CD8-positive, alpha-beta memory T cell (primary cell): ENCODE results near the gene NCKAP5. TPM values are rescaled to one million over a fixed set of nuclear protein-coding genes. Genes with fewer than 3 reads are reported as not detected.

Source experiments
- CTCF ChIA-PET: fragments of 350-600 bp; sonication (Branson Sonifier 250); formaldehyde crosslinking; loops from one replicate; lab custom pipeline; 2021; ENCODE audit warnings: antibody characterized with exemption; lab: Charles Lee
- POLR2A ChIA-PET: fragments of 350-600 bp; sonication (Branson Sonifier 250); formaldehyde crosslinking; loops from one replicate; lab custom pipeline; 2021; ENCODE audit warnings: antibody characterized with exemption; lab: Charles Lee
- DNase-seq, 5 donors: peaks; one replicate each; pipeline versions ENCODE4 v3.0.0 to v3.0.0-alpha.2; 2020 to 2022; ENCODE audit warnings: mixed read lengths in 1 of 5
- H3K27ac ChIP-seq: one replicate; pipeline ENCODE4 v1.7.0; 2013; ENCODE audit warnings: low read depth, mild to moderate bottlenecking, low read length, moderate library complexity
- H3K27me3 ChIP-seq: 2 replicates; pipeline ENCODE4 v1.7.0; 2013; ENCODE audit warnings: low read length, mild to moderate bottlenecking; ENCODE audit not compliant: insufficient read depth, poor library complexity, severe bottlenecking
- H3K36me3 ChIP-seq: 2 replicates; pipeline ENCODE4 v1.7.0; 2013; ENCODE audit warnings: mild to moderate bottlenecking, low read length, moderate library complexity; ENCODE audit not compliant: insufficient read depth
- H3K4me1 ChIP-seq: 2 replicates; pipeline ENCODE4 v1.7.0; 2013; ENCODE audit warnings: mild to moderate bottlenecking, low read length, moderate library complexity; ENCODE audit not compliant: insufficient read depth
- H3K4me3 ChIP-seq: 2 replicates; pipeline ENCODE4 v1.7.0; 2013; ENCODE audit warnings: mild to moderate bottlenecking, low read length
- H3K9me3 ChIP-seq: 2 replicates; pipeline ENCODE4 v1.7.0; 2013; ENCODE audit warnings: mild to moderate bottlenecking, low read length
- H3K27ac Mint-ChIP-seq, 8 donors: one replicate each; pipeline ENCODE4 v1.8.0; 2020 to 2021; ENCODE audit warnings: mixed read lengths in 8 of 8, mild to moderate bottlenecking in 6 of 8, inconsistent platforms in 3 of 8, moderate library complexity in 3 of 8
- H3K27me3 Mint-ChIP-seq, 2 donors: one replicate each; pipeline ENCODE4 v1.8.0; 2020 to 2021; ENCODE audit warnings: mixed read lengths in 2 of 2, mild to moderate bottlenecking in 1 of 2, moderate library complexity in 1 of 2
- H3K36me3 Mint-ChIP-seq, 3 donors: one replicate each; pipeline ENCODE4 v1.8.0; 2020 to 2021; ENCODE audit warnings: mixed read lengths in 3 of 3, inconsistent platforms in 1 of 3, mild to moderate bottlenecking in 1 of 3
- H3K4me1 Mint-ChIP-seq, 3 donors: one replicate each; pipeline ENCODE4 v1.8.0; 2020 to 2021; ENCODE audit warnings: mixed read lengths in 3 of 3, inconsistent platforms in 1 of 3, mild to moderate bottlenecking in 1 of 3
- H3K4me3 Mint-ChIP-seq, 7 donors: one replicate each; pipeline ENCODE4 v1.8.0; 2020 to 2021; ENCODE audit warnings: mixed read lengths in 7 of 7, mild to moderate bottlenecking in 6 of 7, moderate library complexity in 4 of 7, inconsistent platforms in 2 of 7
- H3K9me3 Mint-ChIP-seq, 5 donors: one replicate each; pipeline ENCODE4 v1.8.0; 2020 to 2022; ENCODE audit warnings: mixed read lengths in 5 of 5, mild to moderate bottlenecking in 3 of 5, moderate library complexity in 2 of 5, inconsistent platforms in 1 of 5
- polyA plus RNA-seq: library from polyadenylated mRNA; unstranded; fragments of 300-500 nt; fragmentation: Illumina TruSeq; gene quantifications from one replicate; pipeline ENCODE4 v1.2.3, GENCODE V29; 2021
- total RNA-seq, 2 experiments: library from RNA; stranded (reverse); gene quantifications; one replicate each; pipeline ENCODE4 v1.2.3, GENCODE V29; 2021

The NCKAP5 gene
- total and polyA plus RNA-seq, 3 experiments from 2014 or later, result not detected

GRCh38 chr2:132897111-132897510 is 671.2 kb downstream of the NCKAP5 start:
- no peaks in the 10 kb centered on the region for H3K27me3 Mint-ChIP-seq
- H3K36me3 ChIP-seq, result no peaks in the 10 kb centered on the region
- no peaks in the 10 kb centered on the region for H3K9me3 ChIP-seq
- H3K4me1 ChIP-seq, result no peaks in the 10 kb centered on the region
- no peak overlapping the region for H3K27ac ChIP-seq
- CTCF ChIA-PET, result no interaction called here
- H3K4me1 Mint-ChIP-seq, result no peaks in the 10 kb centered on the region
- no peak overlapping the region for H3K4me3 Mint-ChIP-seq
- no peak overlapping the region for H3K27ac Mint-ChIP-seq
- H3K27me3 ChIP-seq, result no peaks in the 10 kb centered on the region
- POLR2A ChIA-PET, result no interaction called here
- H3K4me3 ChIP-seq, result no peak overlapping the region
- no peaks in the 10 kb centered on the region for H3K36me3 Mint-ChIP-seq
- peaks cover 2 to 11% (median 4%) of the 10 kb centered on the region in 5 donors for H3K9me3 Mint-ChIP-seq
- no peak for DNase-seq

- ChIA-PET CTCF (no interaction called here), POLR2A (no interaction called here)
- no peaks in the 10 kb centered on the region for H3K9me3 ChIP-seq
- no peak overlapping the region for H3K27ac ChIP-seq
- Mint-ChIP-seq H3K27me3 (no peaks in the 10 kb centered on the region), H3K27ac (no peak overlapping the region), H3K36me3 (no peaks in the 10 kb centered on the region), H3K9me3 (peaks cover 2 to 14% (median 4%) of the 10 kb centered on the region in 5 donors), H3K4me3 (no peak overlapping the region), H3K4me1 (no peaks in the 10 kb centered on the region)
- H3K4me3 ChIP-seq, result no peak overlapping the region
- no peaks in the 10 kb centered on the region for H3K27me3 ChIP-seq
- H3K4me1 ChIP-seq, result no peaks in the 10 kb centered on the region
- no peaks in the 10 kb centered on the region for H3K36me3 ChIP-seq
- no peak for DNase-seq
These were observed 672.2 kb downstream of the NCKAP5 start for GRCh38 chr2:132896073-132896472.

- H3K4me1 ChIP-seq, result no peaks in the 10 kb centered on the region
- no peak overlapping the region for H3K4me3 ChIP-seq
- H3K27me3 ChIP-seq, result no peaks in the 10 kb centered on the region
- POLR2A ChIA-PET, result no interaction called here
- Mint-ChIP-seq H3K36me3 (no peaks in the 10 kb centered on the region), H3K4me3 (no peak overlapping the region), H3K4me1 (no peaks in the 10 kb centered on the region), H3K27ac (no peak overlapping the region), H3K27me3 (no peaks in the 10 kb centered on the region), H3K9me3 (peaks cover 1 to 18% (median 2%) of the 10 kb centered on the region in 5 donors)
- H3K36me3 ChIP-seq, result no peaks in the 10 kb centered on the region
- CTCF ChIA-PET, result no interaction called here
- H3K9me3 ChIP-seq, result no peaks in the 10 kb centered on the region
- no peak for DNase-seq
- no peak overlapping the region for H3K27ac ChIP-seq
These were observed 676.8 kb downstream of the NCKAP5 start for GRCh38 chr2:132891498-132891897.

- no peak for DNase-seq
- H3K4me3 ChIP-seq, result no peak overlapping the region
- POLR2A ChIA-PET, result no interaction called here
- no peak overlapping the region for H3K27ac ChIP-seq
- no peaks in the 10 kb centered on the region for H3K36me3 ChIP-seq
- no peaks in the 10 kb centered on the region for H3K27me3 ChIP-seq
- no peak overlapping the region for H3K27ac Mint-ChIP-seq
- H3K9me3 Mint-ChIP-seq, result peaks cover 2 to 15% (median 8%) of the 10 kb centered on the region in 5 donors
- no peaks in the 10 kb centered on the region for H3K4me1 ChIP-seq
- CTCF ChIA-PET, result no interaction called here
- H3K36me3 Mint-ChIP-seq, result no peaks in the 10 kb centered on the region
- H3K4me3 Mint-ChIP-seq, result no peak overlapping the region
- H3K4me1 Mint-ChIP-seq, result no peaks in the 10 kb centered on the region
- peaks cover 0 to 1% of the 10 kb centered on the region in 2 donors for H3K27me3 Mint-ChIP-seq
- no peaks in the 10 kb centered on the region for H3K9me3 ChIP-seq
These were observed 681.7 kb downstream of the NCKAP5 start for GRCh38 chr2:132886574-132886973.

- Histone ChIP-seq H3K4me3 (no peak overlapping the region), H3K27ac (no peak overlapping the region), H3K36me3 (no peaks in the 10 kb centered on the region), H3K27me3 (no peaks in the 10 kb centered on the region), H3K4me1 (no peaks in the 10 kb centered on the region), H3K9me3 (no peaks in the 10 kb centered on the region)
- no peak for DNase-seq
- Mint-ChIP-seq H3K27ac (no peak overlapping the region), H3K27me3 (peaks cover 0 to 1% of the 10 kb centered on the region in 2 donors), H3K4me1 (no peaks in the 10 kb centered on the region), H3K4me3 (no peak overlapping the region), H3K36me3 (no peaks in the 10 kb centered on the region), H3K9me3 (peaks cover 0 to 20% (median 8%) of the 10 kb centered on the region in 5 donors)
- CTCF ChIA-PET, result no interaction called here
- POLR2A ChIA-PET, result no interaction called here
These were observed 683.6 kb downstream of the NCKAP5 start for GRCh38 chr2:132884705-132885104.

- POLR2A ChIA-PET, result no interaction called here
- H3K4me1 Mint-ChIP-seq, result no peaks in the 10 kb centered on the region
These were observed 684.0 kb downstream of the NCKAP5 start for GRCh38 chr2:132884292-132884691.

GRCh38 chr2:132883430-132883829 is 684.8 kb downstream of the NCKAP5 start:
- no peak overlapping the region for H3K27ac ChIP-seq
- H3K4me1 Mint-ChIP-seq, result no peaks in the 10 kb centered on the region
- peaks cover 3 to 26% (median 4%) of the 10 kb centered on the region in 5 donors for H3K9me3 Mint-ChIP-seq
- H3K27me3 ChIP-seq, result no peaks in the 10 kb centered on the region
- H3K27me3 Mint-ChIP-seq, result peaks cover 0 to 1% of the 10 kb centered on the region in 2 donors
- H3K4me3 Mint-ChIP-seq, result no peak overlapping the region
- H3K4me1 ChIP-seq, result no peaks in the 10 kb centered on the region
- POLR2A ChIA-PET, result no interaction called here
- H3K9me3 ChIP-seq, result no peaks in the 10 kb centered on the region
- H3K4me3 ChIP-seq, result no peak overlapping the region
- no peaks in the 10 kb centered on the region for H3K36me3 ChIP-seq
- H3K27ac Mint-ChIP-seq, result no peak overlapping the region
- no peak for DNase-seq
- no peaks in the 10 kb centered on the region for H3K36me3 Mint-ChIP-seq
- CTCF ChIA-PET, result no interaction called here

More at GRCh38 chr2:132884292-132884691, 684.0 kb downstream of the NCKAP5 start:
- Mint-ChIP-seq H3K27me3 (peaks cover 0 to 1% of the 10 kb centered on the region in 2 donors), H3K4me3 (no peak overlapping the region), H3K27ac (no peak overlapping the region), H3K9me3 (peaks cover 0 to 22% (median 7%) of the 10 kb centered on the region in 5 donors), H3K36me3 (no peaks in the 10 kb centered on the region)
- Histone ChIP-seq H3K36me3 (no peaks in the 10 kb centered on the region), H3K27ac (no peak overlapping the region), H3K27me3 (no peaks in the 10 kb centered on the region), H3K4me1 (no peaks in the 10 kb centered on the region), H3K9me3 (no peaks in the 10 kb centered on the region), H3K4me3 (no peak overlapping the region)
- CTCF ChIA-PET, result no interaction called here
- no peak for DNase-seq

GRCh38 chr2:132881546-132881945 is 686.7 kb downstream of the NCKAP5 start:
- Mint-ChIP-seq H3K9me3 (peaks cover 0 to 25% (median 7%) of the 10 kb centered on the region in 5 donors), H3K27ac (no peak overlapping the region), H3K36me3 (no peaks in the 10 kb centered on the region), H3K4me1 (no peaks in the 10 kb centered on the region), H3K4me3 (no peak overlapping the region), H3K27me3 (peaks cover 0 to 1% of the 10 kb centered on the region in 2 donors)
- Histone ChIP-seq H3K4me1 (no peaks in the 10 kb centered on the region), H3K4me3 (no peak overlapping the region), H3K36me3 (no peaks in the 10 kb centered on the region), H3K27ac (no peak overlapping the region), H3K9me3 (no peaks in the 10 kb centered on the region), H3K27me3 (no peaks in the 10 kb centered on the region)
- DNase-seq, result no peak
- CTCF ChIA-PET, result no interaction called here
- POLR2A ChIA-PET, result no interaction called here

- H3K36me3 ChIP-seq, result no peaks in the 10 kb centered on the region
- no peaks in the 10 kb centered on the region for H3K9me3 ChIP-seq
- no peak overlapping the region for H3K27ac Mint-ChIP-seq
- H3K27me3 Mint-ChIP-seq, result no peaks in the 10 kb centered on the region
- DNase-seq, result no peak
- no peaks in the 10 kb centered on the region for H3K4me1 ChIP-seq
- H3K4me3 ChIP-seq, result no peak overlapping the region
- no peaks in the 10 kb centered on the region for H3K27me3 ChIP-seq
- CTCF ChIA-PET, result no interaction called here
- no peaks in the 10 kb centered on the region for H3K36me3 Mint-ChIP-seq
- H3K9me3 Mint-ChIP-seq, result peaks cover 0 to 15% (median 5%) of the 10 kb centered on the region in 5 donors
- POLR2A ChIA-PET, result no interaction called here
- no peak overlapping the region for H3K27ac ChIP-seq
- H3K4me3 Mint-ChIP-seq, result no peak overlapping the region
- no peaks in the 10 kb centered on the region for H3K4me1 Mint-ChIP-seq
These were observed 690.3 kb downstream of the NCKAP5 start for GRCh38 chr2:132877923-132878322.
